ENCODE data around the gene SEMA3B. TPM values are rescaled to one million over a fixed set of nuclear protein-coding genes. Genes with fewer than 3 reads are reported as not detected.
A peak's percentile ranks its signal among the peaks of the same experiment; 100 is the strongest.

The SEMA3B gene
- total and polyA plus RNA-seq, 9 of the 15 experiments (the other 6 are each of a cell fraction or from before 2014, with no cell fraction given), result 0.03 to 1.8 (median 0.55) TPM; not detected in 1

GRCh38 chr3:50227390-50228183 lies 41.4 kb upstream of the SEMA3B start (continued):
- TF ChIP-seq, protein P1, sequence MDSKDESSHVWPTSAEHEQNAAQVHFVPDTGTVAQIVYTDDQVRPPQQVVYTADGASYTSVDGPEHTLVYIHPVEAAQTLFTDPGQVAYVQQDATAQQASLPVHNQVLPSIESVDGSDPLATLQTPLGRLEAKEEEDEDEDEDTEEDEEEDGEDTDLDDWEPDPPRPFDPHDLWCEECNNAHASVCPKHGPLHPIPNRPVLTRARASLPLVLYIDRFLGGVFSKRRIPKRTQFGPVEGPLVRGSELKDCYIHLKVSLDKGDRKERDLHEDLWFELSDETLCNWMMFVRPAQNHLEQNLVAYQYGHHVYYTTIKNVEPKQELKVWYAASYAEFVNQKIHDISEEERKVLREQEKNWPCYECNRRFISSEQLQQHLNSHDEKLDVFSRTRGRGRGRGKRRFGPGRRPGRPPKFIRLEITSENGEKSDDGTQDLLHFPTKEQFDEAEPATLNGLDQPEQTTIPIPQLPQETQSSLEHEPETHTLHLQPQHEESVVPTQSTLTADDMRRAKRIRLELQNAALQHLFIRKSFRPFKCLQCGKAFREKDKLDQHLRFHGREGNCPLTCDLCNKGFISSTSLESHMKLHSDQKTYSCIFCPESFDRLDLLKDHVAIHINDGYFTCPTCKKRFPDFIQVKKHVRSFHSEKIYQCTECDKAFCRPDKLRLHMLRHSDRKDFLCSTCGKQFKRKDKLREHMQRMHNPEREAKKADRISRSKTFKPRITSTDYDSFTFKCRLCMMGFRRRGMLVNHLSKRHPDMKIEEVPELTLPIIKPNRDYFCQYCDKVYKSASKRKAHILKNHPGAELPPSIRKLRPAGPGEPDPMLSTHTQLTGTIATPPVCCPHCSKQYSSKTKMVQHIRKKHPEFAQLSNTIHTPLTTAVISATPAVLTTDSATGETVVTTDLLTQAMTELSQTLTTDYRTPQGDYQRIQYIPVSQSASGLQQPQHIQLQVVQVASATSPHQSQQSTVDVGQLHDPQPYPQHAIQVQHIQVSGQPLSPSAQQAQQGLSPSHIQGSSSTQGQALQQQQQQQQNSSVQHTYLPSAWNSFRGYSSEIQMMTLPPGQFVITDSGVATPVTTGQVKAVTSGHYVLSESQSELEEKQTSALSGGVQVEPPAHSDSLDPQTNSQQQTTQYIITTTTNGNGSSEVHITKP (IDR thresholded peaks at IDR 0.05; ENCODE audit: partially characterized antibody), result peak; percentile 71
- no peak for TF ChIP-seq USF1 (CRISPR knock-in tag; IDR thresholded peaks at IDR 0.05)
- no peak for TF ChIP-seq ZBED1 (IDR thresholded peaks at IDR 0.05)
- TF ChIP-seq MCM2 (IDR thresholded peaks at IDR 0.05; ENCODE audit: low read depth), result no peak
- 0 out of 2 replicates have a peak, but pooled peaks have one; percentile 33 for TF ChIP-seq ZBTB1 (CRISPR knock-in tag; IDR thresholded peaks at IDR 0.05; ENCODE audit: borderline replicate concordance, low read depth)
- no peak for TF ChIP-seq IFI16 (CRISPR knock-in tag; IDR thresholded peaks at IDR 0.05)
- TF ChIP-seq SIN3B (IDR thresholded peaks at IDR 0.05; ENCODE audit: low read depth), result peak; percentile 49; the same call in 1 of the 2 replicates
- peak; percentile 48 for TF ChIP-seq C11orf30 (IDR thresholded peaks at IDR 0.05; ENCODE audit: low read depth)
- TF ChIP-seq JUN (IDR thresholded peaks at IDR 0.05; ENCODE audit: borderline replicate concordance, low read depth, low read length), result 0 out of 2 replicates have a peak, but pooled peaks have one; percentile 31
- TF ChIP-seq JUN (CRISPR knock-in tag; IDR thresholded peaks at IDR 0.05; ENCODE audit: borderline replicate concordance), result no peak
- no peak for TF ChIP-seq NCOA6 (IDR thresholded peaks at IDR 0.05)
- peak; percentile 90 for TF ChIP-seq SMC3 (conservative IDR thresholded peaks at IDR 0.05; ENCODE audit: insufficient read depth, low read depth, low read length)
- TF ChIP-seq TEAD1 (CRISPR knock-in tag; IDR thresholded peaks at IDR 0.05), result peak in 1 of 2 experiments; percentile 40; a peak in 1 of 4 replicates
- 0 out of 2 replicates have a peak, but pooled peaks have one; percentile 41 for TF ChIP-seq TCF7 (IDR thresholded peaks at IDR 0.05; ENCODE audit: borderline replicate concordance)
- peak; percentile 82 for TF ChIP-seq CCNT2 (IDR thresholded peaks at IDR 0.05; ENCODE audit: borderline replicate concordance, extremely low read depth, insufficient read length, low read depth, low read length)
- TF ChIP-seq RCOR1 (IDR thresholded peaks at IDR 0.05; ENCODE audit: borderline replicate concordance in 1 of 2, low read depth in 2 of 2, low read length in 2 of 2), result peak in 1 of 2 experiments; percentile 47; a peak in 1 of 4 replicates
- TF ChIP-seq, protein P2, sequence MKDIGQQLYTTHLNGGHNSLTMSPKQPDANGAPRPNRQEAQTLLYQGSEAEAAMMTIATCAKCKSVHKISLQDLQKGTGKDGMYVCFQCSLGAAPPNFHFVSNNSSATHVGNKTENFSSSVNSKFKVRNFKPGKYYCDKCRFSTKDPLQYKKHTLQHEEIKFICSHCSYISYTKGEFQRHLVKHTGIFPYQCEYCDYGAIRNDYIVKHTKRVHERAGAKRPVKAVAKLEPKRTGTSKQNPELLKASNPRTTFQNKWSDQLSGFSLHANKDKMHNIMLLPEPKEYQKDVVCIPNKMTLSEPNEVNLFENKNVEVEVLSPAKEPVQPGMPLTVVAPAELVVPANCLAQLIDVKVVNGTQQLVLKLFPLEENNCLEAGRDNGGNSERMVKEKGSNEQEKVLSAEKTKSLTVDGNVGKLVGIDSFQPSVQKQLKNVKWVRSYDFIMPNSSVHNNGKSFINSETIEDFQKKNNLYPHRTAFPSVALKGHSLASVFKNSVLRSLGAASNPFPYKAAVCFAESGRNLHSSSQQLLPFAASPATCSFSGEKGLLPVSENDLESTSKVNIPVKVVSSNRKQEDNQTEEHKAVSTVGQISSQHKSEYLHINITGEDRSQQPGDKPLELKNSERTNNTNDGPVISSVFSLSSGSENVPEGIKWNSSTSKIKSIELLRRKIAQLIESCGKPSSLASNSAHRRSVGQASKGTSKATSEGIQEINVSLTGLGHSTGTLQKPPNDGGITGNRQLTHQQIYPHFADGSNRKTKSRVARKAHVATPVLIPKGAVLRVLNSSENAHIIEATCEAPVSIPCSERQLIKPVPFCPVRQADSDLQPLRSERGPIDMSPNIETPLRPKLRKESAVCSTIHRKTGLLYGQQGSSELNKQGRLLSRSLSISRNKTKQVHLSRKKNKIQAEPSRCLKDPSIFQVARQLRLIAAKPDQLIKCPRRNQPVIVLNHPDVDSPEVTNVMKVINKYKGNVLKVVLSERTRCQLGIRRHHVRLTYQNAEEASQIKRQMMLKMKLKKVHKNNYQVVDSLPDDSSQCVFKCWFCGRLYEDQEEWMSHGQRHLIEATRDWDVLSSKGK (CRISPR knock-in tag; IDR thresholded peaks at IDR 0.05), result no peak
- peak in 1 of 2 experiments; percentile 60; a peak in 2 of 4 replicates for TF ChIP-seq SRF (CRISPR knock-in tag; IDR thresholded peaks at IDR 0.05)
- TF ChIP-seq EP400 (IDR thresholded peaks at IDR 0.05), result peak; percentile 78; the same call in 1 of the 2 replicates
- TF ChIP-seq XRCC3 (IDR thresholded peaks at IDR 0.05), result no peak
